ENCODE data around the gene ATP6V0B.

ATP6V0B gene

DNA sequence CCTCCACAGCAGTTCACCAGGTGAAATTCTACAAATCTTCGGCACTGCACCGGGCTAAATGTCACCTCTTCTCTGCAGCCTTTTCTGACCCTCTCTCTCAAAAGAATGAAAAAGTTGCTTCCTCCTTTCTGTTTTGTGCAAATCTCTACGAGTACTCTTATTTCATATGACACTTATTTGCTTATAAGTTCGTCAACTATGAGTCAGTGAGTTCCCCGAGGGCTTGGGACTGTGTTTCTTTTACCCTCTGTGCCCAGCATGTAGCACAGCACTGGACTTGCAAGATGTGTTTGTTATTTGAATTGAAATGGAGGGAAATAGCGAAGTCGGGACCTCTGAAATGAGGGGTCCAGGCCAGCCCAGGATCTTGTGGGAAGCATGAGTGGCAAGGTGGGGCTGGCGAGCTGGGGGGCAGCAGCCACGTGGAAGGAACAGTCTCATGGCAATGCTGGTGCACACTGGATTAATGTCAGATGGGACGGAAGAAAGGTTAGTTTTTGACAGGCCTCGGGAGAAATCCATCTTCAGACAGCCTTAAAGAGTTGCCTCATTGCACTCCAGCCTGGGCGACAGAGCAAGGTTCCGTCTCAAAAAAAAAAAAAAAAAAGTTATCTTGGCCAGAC is 50.3 kb downstream of the ATP6V0B start:
- Histone ChIP-seq H3K4me1 (ENCODE audit: low read length) (peaks cover 20% of the 10 kb centered on the region), H3K79me2 (ENCODE audit: low read length) (no peaks in the 10 kb centered on the region), H3K9ac (ENCODE audit: low read length) (peak overlapping the region; percentile 6; the same call in 1 of the 2 replicates), H3K27me3 (ENCODE audit: low read depth, low read length) (no peaks in the 10 kb centered on the region), H2AFZ (ENCODE audit: low read depth, low read length) (peak overlapping the region; percentile 74; the same call in 1 of the 2 replicates), H4K20me1 (ENCODE audit: insufficient read depth, low read length) (no peaks in the 10 kb centered on the region), H3K4me3 (ENCODE audit: low read length) (peak overlapping the region; percentile 51; the same call in 1 of the 2 replicates), H3K9me3 (ENCODE audit: insufficient read depth, low read length) (no peaks in the 10 kb centered on the region), H3K36me3 (replicated peaks; ENCODE audit: low read depth, low read length) (no peaks in the 10 kb centered on the region), H3K27ac (ENCODE audit: low read length) (peak overlapping the region; percentile 32; the same call in 1 of the 2 replicates), H3K4me2 (ENCODE audit: low read length) (peak overlapping the region; percentile 78)
- no peak for TF ChIP-seq EZH2phosphoT487 (IDR thresholded peaks at IDR 0.05; ENCODE audit: low read depth)
- TF ChIP-seq, protein P1, sequence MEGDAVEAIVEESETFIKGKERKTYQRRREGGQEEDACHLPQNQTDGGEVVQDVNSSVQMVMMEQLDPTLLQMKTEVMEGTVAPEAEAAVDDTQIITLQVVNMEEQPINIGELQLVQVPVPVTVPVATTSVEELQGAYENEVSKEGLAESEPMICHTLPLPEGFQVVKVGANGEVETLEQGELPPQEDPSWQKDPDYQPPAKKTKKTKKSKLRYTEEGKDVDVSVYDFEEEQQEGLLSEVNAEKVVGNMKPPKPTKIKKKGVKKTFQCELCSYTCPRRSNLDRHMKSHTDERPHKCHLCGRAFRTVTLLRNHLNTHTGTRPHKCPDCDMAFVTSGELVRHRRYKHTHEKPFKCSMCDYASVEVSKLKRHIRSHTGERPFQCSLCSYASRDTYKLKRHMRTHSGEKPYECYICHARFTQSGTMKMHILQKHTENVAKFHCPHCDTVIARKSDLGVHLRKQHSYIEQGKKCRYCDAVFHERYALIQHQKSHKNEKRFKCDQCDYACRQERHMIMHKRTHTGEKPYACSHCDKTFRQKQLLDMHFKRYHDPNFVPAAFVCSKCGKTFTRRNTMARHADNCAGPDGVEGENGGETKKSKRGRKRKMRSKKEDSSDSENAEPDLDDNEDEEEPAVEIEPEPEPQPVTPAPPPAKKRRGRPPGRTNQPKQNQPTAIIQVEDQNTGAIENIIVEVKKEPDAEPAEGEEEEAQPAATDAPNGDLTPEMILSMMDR (IDR thresholded peaks at IDR 0.05; ENCODE audit: low read depth, low read length), result no peak

DNA sequence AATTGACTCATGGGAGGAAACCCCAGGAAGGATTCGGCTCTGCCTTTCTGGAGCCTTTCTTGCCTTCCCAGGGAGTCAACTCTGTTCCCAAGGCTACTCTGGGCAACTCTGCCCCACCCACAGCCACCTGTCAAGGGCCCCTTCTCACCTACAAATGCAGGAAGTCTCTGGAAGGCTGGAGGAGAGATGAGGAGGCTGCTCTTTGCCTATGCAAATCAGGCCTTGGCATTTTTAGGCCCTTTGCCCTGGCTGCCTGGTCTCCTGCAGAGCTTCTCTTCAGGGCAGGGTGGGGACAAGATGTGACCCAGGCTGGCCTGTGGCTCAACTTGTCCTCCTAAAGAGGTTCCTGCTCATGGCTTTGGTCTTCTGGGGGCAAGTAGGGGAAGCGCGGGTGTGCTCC is 51.1 kb downstream of the ATP6V0B start:
- Histone ChIP-seq H4K20me1 (ENCODE audit: insufficient read depth, low read length) (no peaks in the 10 kb centered on the region), H3K27me3 (ENCODE audit: low read depth, low read length) (no peaks in the 10 kb centered on the region), H3K79me2 (ENCODE audit: low read length) (no peaks in the 10 kb centered on the region), H3K27ac (ENCODE audit: low read length) (no peak overlapping the region), H3K4me1 (ENCODE audit: low read length) (peaks cover 20% of the 10 kb centered on the region), H3K9ac (ENCODE audit: low read length) (no peak overlapping the region), H3K4me3 (ENCODE audit: low read length) (no peak overlapping the region), H3K4me2 (ENCODE audit: low read length) (no peak overlapping the region), H2AFZ (ENCODE audit: low read depth, low read length) (no peak overlapping the region), H3K36me3 (replicated peaks; ENCODE audit: low read depth, low read length) (no peaks in the 10 kb centered on the region), H3K9me3 (ENCODE audit: insufficient read depth, low read length) (no peaks in the 10 kb centered on the region)
- TF ChIP-seq EZH2phosphoT487 (IDR thresholded peaks at IDR 0.05; ENCODE audit: low read depth), result no peak
- TF ChIP-seq, protein P1 (IDR thresholded peaks at IDR 0.05; ENCODE audit: low read depth, low read length), result no peak

DNA sequence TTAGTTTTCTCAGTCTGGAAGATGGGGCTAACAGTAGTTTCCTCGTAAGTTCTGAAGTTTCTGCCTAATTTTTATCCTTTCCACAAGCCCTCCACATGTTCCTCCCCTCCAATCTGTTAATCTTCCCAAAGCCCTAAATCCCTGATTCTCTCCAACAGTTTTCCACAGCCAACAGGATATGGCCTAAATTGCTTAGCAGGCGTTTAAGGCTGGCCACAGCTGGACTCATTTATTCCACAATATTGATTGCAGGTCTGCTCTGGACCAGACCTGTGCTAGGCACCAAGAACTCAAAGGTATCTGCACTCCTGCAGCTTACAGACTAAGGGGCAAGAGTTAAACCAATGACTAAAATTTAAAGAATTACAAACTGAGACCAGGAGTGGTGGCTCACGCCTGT is 52.6 kb downstream of the ATP6V0B start:
- Histone ChIP-seq H2AFZ (ENCODE audit: low read depth, low read length) (no peak overlapping the region), H3K4me1 (ENCODE audit: low read length) (peaks cover 26% of the 10 kb centered on the region), H3K9me3 (ENCODE audit: insufficient read depth, low read length) (no peaks in the 10 kb centered on the region), H3K27ac (ENCODE audit: low read length) (no peak overlapping the region), H3K27me3 (ENCODE audit: low read depth, low read length) (no peaks in the 10 kb centered on the region), H3K79me2 (ENCODE audit: low read length) (no peaks in the 10 kb centered on the region), H4K20me1 (ENCODE audit: insufficient read depth, low read length) (no peaks in the 10 kb centered on the region), H3K36me3 (replicated peaks; ENCODE audit: low read depth, low read length) (no peaks in the 10 kb centered on the region), H3K4me3 (ENCODE audit: low read length) (no peak overlapping the region), H3K4me2 (ENCODE audit: low read length) (no peak overlapping the region), H3K9ac (ENCODE audit: low read length) (no peak overlapping the region)
- TF ChIP-seq EZH2phosphoT487 (IDR thresholded peaks at IDR 0.05; ENCODE audit: low read depth), result no peak
- TF ChIP-seq, protein P1 (IDR thresholded peaks at IDR 0.05; ENCODE audit: low read depth, low read length), result no peak
